Measurements from ENCODE around the gene NBPF4. TPM values are rescaled to one million over a fixed set of nuclear protein-coding genes. Genes with fewer than 3 reads are reported as not detected.
"Not testable (repeated sequence)": the region's sequence is repeated elsewhere in the genome, so short reads cannot be mapped to it uniquely, and the experiment has no call there.

NBPF4 gene
- total and polyA plus RNA-seq, 2 experiments from 2014 or later, result not detected

DNA sequence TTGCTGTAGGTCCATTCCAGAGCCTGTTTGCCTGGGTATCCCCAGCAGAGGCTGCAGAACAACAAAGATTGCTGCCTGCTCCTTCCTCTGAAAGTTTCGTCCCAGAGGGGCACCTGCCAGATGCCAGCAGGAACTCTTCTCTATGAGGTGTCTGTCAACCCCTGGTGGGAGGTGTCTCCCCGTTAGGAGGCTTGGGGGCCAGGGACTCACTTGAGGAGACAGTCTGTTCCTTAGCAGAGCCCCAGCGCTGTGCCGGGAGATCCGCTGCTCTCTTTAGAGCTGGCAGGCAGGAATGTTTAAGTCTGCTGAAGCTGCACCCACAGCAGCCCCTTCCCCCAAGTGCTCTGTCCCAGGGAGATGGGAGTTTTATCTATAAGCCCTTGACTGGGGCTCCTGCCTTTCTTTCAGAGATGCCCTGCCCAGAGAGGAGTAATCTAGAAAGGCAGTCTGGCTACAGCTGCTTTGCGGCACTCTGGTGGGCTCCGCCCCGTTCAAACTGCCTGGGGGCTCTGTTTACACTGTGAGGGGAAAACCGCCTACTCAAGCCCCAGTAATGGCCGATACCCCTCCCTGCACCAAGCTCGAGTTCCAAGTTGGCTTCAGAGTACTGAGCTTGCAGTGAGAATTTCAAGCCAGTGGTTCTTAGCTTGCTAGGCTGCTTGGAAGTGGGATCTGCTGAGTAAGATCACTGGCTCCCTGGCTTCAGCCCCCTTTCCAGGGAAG is 35.0 kb downstream of the NBPF4 start:
- Histone ChIP-seq H3K27ac (no peak overlapping the region), H3K4me1 (ENCODE audit: low read depth) (no peaks in the 10 kb centered on the region), H3K27me3 (peaks cover 2% of the 10 kb centered on the region), H3K36me3 (no peaks in the 10 kb centered on the region), H3K4me3 (no peak overlapping the region), H3K9me3 (ENCODE audit: low read depth) (no peaks in the 10 kb centered on the region)
- TF ChIP-seq CTCF (IDR thresholded peaks at IDR 0.05; ENCODE audit: low read depth, low read length), result no peak
- no peak for DNase-seq (ENCODE audit: low read depth in 1 of 2, low spot score in 1 of 2)

DNA sequence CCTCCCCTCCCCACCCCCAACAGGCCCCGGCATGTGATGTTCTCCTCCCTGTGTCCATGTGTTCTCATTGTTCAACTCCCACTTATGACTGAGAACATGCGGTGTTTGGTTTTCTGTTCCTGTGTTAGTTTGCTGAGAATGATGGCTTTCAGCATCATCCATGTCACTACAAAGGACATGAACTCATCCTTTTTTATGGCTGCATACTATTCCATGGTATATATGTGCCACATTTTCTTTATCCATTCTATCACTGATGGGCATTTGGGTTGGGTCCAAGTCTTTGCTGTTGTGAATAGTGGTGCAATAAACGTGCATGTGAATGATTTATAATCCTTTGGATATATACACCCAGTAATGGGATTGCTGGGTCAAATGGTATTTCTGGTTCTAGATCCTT is 40.3 kb downstream of the NBPF4 start:
- not testable (repeated sequence) for DNase-seq (ENCODE audit: low read depth in 1 of 2, low spot score in 1 of 2); H3K4me3 ChIP-seq; H3K27ac ChIP-seq; H3K9me3 ChIP-seq (ENCODE audit: low read depth); H3K36me3 ChIP-seq; H3K27me3 ChIP-seq; H3K4me1 ChIP-seq (ENCODE audit: low read depth)

DNA sequence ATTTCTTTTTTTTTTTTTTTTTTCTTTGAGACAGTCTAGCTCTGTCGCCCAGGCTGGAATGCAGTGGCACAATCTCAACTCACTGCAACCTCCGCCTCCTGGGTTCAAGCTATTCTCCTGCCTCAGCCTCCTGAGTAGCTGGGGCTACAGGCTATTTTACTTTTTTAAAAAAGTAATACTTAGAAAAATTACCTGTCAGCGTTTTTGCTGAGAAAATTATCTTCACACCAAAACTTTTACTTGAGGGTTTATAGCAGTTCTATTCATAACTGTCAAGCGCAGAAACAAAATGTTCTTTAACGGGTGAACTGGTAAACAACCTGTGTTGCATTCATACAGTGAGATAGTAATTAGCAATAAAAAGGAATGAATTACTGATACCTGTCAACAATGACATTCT is 42.2 kb downstream of the NBPF4 start:
- H3K4me1 ChIP-seq (ENCODE audit: low read depth), result no peaks in the 10 kb centered on the region
- TF ChIP-seq CTCF (IDR thresholded peaks at IDR 0.05; ENCODE audit: low read depth, low read length), result no peak
- H3K27ac ChIP-seq, result no peak overlapping the region
- H3K36me3 ChIP-seq, result no peaks in the 10 kb centered on the region
- no peaks in the 10 kb centered on the region for H3K9me3 ChIP-seq (ENCODE audit: low read depth)
- DNase-seq (ENCODE audit: low read depth in 1 of 2, low spot score in 1 of 2), result no peak
- no peak overlapping the region for H3K4me3 ChIP-seq
- H3K27me3 ChIP-seq, result no peaks in the 10 kb centered on the region

GRCh38 chr1:108200687-108201051 is 43.2 kb downstream of the NBPF4 start:
- Histone ChIP-seq H3K4me1 (ENCODE audit: low read depth) (no peaks in the 10 kb centered on the region), H3K4me3 (peak overlapping the region; percentile 85), H3K9me3 (ENCODE audit: low read depth) (no peaks in the 10 kb centered on the region), H3K27me3 (no peaks in the 10 kb centered on the region), H3K27ac (no peak overlapping the region), H3K36me3 (no peaks in the 10 kb centered on the region)
- peak; percentile 31 to 82 for DNase-seq (ENCODE audit: low read depth in 1 of 2, low spot score in 1 of 2)
- TF ChIP-seq CTCF (IDR thresholded peaks at IDR 0.05; ENCODE audit: low read depth, low read length), result peak; percentile 29

DNA sequence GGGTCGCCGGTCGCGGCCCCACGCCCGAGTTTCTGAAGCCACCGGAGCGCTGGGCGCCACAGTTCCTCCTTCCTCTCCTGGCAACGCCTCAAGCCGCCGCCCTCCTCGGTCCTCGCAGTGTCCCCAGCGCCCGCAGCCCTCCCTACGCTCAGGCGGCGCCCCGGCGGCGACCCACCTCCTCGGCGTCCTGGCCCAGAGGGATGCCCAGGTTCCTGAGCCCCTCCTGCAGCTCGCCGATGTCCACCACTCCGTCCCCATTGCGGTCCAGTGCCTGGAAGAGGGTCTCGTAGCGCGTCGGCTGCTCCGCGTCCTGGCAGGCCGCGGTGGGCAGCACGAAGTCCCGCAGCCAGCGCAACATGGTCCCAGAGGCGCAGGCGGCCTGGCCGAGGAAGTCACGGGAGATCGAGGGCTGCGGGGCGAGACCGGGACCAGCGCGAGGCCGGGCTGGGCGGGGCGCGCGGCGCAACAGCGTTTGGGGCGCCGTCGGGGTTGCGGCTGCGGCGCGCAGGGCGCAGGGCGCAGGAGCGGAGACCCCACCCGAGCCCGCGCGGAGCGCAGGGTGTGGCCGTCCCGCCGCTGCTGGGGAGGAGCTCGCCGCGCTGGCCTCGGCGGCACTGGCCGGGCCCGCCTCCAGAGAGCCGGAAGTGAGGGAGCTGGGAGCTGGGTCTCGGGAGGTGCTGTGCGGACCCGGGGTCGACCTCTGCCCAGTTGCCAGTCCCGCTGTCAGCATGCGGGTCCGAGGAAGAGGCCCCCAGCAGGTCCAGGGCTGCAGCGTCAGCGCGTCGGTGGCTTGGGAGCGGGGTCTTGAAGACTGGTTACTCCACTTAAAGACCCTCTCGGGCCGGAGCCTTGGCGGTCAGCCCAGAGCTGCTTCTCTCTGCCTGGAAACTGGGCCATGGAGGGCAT is 43.8 kb downstream of the NBPF4 start, which contains the start of gene SLC25A24:
Gene SLC25A24, minus strand, starts transcription at position 563 of the 906 bp plus-strand sequence. Its CDS starts 205 bp downstream, at position 358.
- H3K27ac ChIP-seq, result peak within 1 kb of the TSS; percentile 42

More for the DNA sequence above, 43.8 kb downstream of the NBPF4 start, which contains the start of gene SLC25A24:
- peak within 1 kb of the TSS; percentile 85 for H3K4me3 ChIP-seq
- H3K4me1 ChIP-seq (ENCODE audit: low read depth), result no peaks in the 10 kb centered on the region
- H3K36me3 ChIP-seq, result peaks cover 2% of the 10 kb centered on the region
- DNase-seq (ENCODE audit: low read depth in 1 of 2, low spot score in 1 of 2), result peak; percentile 87
- no peaks in the 10 kb centered on the region for H3K9me3 ChIP-seq (ENCODE audit: low read depth)
- H3K27me3 ChIP-seq, result no peaks in the 10 kb centered on the region
- TF ChIP-seq CTCF (IDR thresholded peaks at IDR 0.05; ENCODE audit: low read depth, low read length), result no peak
